Measurements from ENCODE around the gene SYT15B. TPM values are rescaled to one million over a fixed set of nuclear protein-coding genes. Genes with fewer than 3 reads are reported as not detected.
A peak's percentile ranks its signal among the peaks of the same experiment; 100 is the strongest.
"Not testable (repeated sequence)": the region's sequence is repeated elsewhere in the genome, so short reads cannot be mapped to it uniquely, and the experiment has no call there.

Gene SYT15B
- 10 to 100 TPM; 39.0 to 59.8 TPM for total RNA-seq
- 10 to 100 TPM in 1 of 2 donors, 1 to 10 TPM in 1; 8.7 to 10.2 TPM for polyA plus RNA-seq
- long read RNA-seq, donor 1, result 0 reads
- long read RNA-seq, donor 2, result 0 reads
- long read RNA-seq, donor 3, result 0 reads
- long read RNA-seq, donor 4, result 0 reads
- long read RNA-seq, donor 5, partial matches to known transcripts, result 15 of 15 reads
- long read RNA-seq, donor 5, other reads (novel, unspliced or antisense), result 0 of 15 reads

GRCh38 chr10:47763554-47764175 lies at the start of gene SYT15B:
SYT15B (minus strand) TSS chr10:47763592; CDS start chr10:47762640, 952 bp downstream.
- H3K36me3 ChIP-seq (ENCODE audit: control insufficient read depth in 4 of 4, insufficient read depth in 4 of 4, low read length in 4 of 4); DNase-seq; H3K9me3 ChIP-seq (ENCODE audit: control insufficient read depth in 4 of 4, insufficient read depth in 3 of 4, low read length in 3 of 4); H3K4me1 ChIP-seq (ENCODE audit: control insufficient read depth in 5 of 5, insufficient read depth in 5 of 5, low read length in 5 of 5); H3K4me3 ChIP-seq; H3K9ac ChIP-seq (ENCODE audit: insufficient read depth in 1 of 2, low read length in 2 of 2); H3K27me3 ChIP-seq (ENCODE audit: control insufficient read depth in 3 of 3, insufficient read depth in 3 of 3, low read length in 2 of 3); ATAC-seq (ENCODE audit: insufficient read depth, low FRiP score); H3K27ac ChIP-seq (ENCODE audit: low read depth in 1 of 2, low read length in 1 of 2): not testable (repeated sequence)
- WGBS, 2 donors, result 63 to 73% methylated on average over 23 to 27 of the region's 33 CpGs

- not testable (repeated sequence) for H3K27me3 ChIP-seq (ENCODE audit: control insufficient read depth in 3 of 3, insufficient read depth in 3 of 3, low read length in 2 of 3); DNase-seq; H3K9ac ChIP-seq (ENCODE audit: insufficient read depth in 1 of 2, low read length in 2 of 2); H3K4me1 ChIP-seq (ENCODE audit: control insufficient read depth in 5 of 5, insufficient read depth in 5 of 5, low read length in 5 of 5); ATAC-seq (ENCODE audit: insufficient read depth, low FRiP score); H3K4me3 ChIP-seq; H3K27ac ChIP-seq (ENCODE audit: low read depth in 1 of 2, low read length in 1 of 2); H3K36me3 ChIP-seq (ENCODE audit: control insufficient read depth in 4 of 4, insufficient read depth in 4 of 4, low read length in 4 of 4); H3K9me3 ChIP-seq (ENCODE audit: control insufficient read depth in 4 of 4, insufficient read depth in 3 of 4, low read length in 3 of 4)
- WGBS, 2 donors, result 52 to 56% methylated on average over 3 of the region's 4 CpGs
Measured at GRCh38 chr10:47779590-47779989, 16.2 kb upstream of the SYT15B start.

- not testable (repeated sequence) for H3K4me3 ChIP-seq; H3K4me1 ChIP-seq (ENCODE audit: control insufficient read depth in 5 of 5, insufficient read depth in 5 of 5, low read length in 5 of 5); H3K27me3 ChIP-seq (ENCODE audit: control insufficient read depth in 3 of 3, insufficient read depth in 3 of 3, low read length in 2 of 3); H3K9me3 ChIP-seq (ENCODE audit: control insufficient read depth in 4 of 4, insufficient read depth in 3 of 4, low read length in 3 of 4); H3K36me3 ChIP-seq (ENCODE audit: control insufficient read depth in 4 of 4, insufficient read depth in 4 of 4, low read length in 4 of 4); H3K27ac ChIP-seq (ENCODE audit: low read depth in 1 of 2, low read length in 1 of 2); H3K9ac ChIP-seq (ENCODE audit: insufficient read depth in 1 of 2, low read length in 2 of 2)
- peak; percentile 51 to 68 (median 59) for DNase-seq
- 7 to 11% methylated on average over 4 of the region's 6 CpGs for WGBS, 2 donors
- peak; percentile 31 for TF ChIP-seq CTCF (IDR thresholded peaks at IDR 0.05; ENCODE audit: control extremely low read depth, extremely low read depth)
- peak; percentile 81 for ATAC-seq (ENCODE audit: insufficient read depth, low FRiP score)
Measured at GRCh38 chr10:47775361-47776231, 12.2 kb upstream of the SYT15B start.

GRCh38 chr10:47770745-47771144 lies 7.4 kb upstream of the SYT15B start:
- H3K9me3 ChIP-seq (ENCODE audit: control insufficient read depth in 4 of 4, insufficient read depth in 3 of 4, low read length in 3 of 4); H3K27me3 ChIP-seq (ENCODE audit: control insufficient read depth in 3 of 3, insufficient read depth in 3 of 3, low read length in 2 of 3); H3K4me1 ChIP-seq (ENCODE audit: control insufficient read depth in 5 of 5, insufficient read depth in 5 of 5, low read length in 5 of 5); DNase-seq; ATAC-seq (ENCODE audit: insufficient read depth, low FRiP score); H3K27ac ChIP-seq (ENCODE audit: low read depth in 1 of 2, low read length in 1 of 2); H3K4me3 ChIP-seq; H3K9ac ChIP-seq (ENCODE audit: insufficient read depth in 1 of 2, low read length in 2 of 2); H3K36me3 ChIP-seq (ENCODE audit: control insufficient read depth in 4 of 4, insufficient read depth in 4 of 4, low read length in 4 of 4): not testable (repeated sequence)
- WGBS, 2 donors, result no CpG with 5 or more reads among the region's 2 CpGs

GRCh38 chr10:47768578-47769115 lies 5.3 kb upstream of the SYT15B start:
- H3K4me3 ChIP-seq; H3K36me3 ChIP-seq (ENCODE audit: control insufficient read depth in 4 of 4, insufficient read depth in 4 of 4, low read length in 4 of 4); ATAC-seq (ENCODE audit: insufficient read depth, low FRiP score); H3K27ac ChIP-seq (ENCODE audit: low read depth in 1 of 2, low read length in 1 of 2); H3K4me1 ChIP-seq (ENCODE audit: control insufficient read depth in 5 of 5, insufficient read depth in 5 of 5, low read length in 5 of 5); H3K9ac ChIP-seq (ENCODE audit: insufficient read depth in 1 of 2, low read length in 2 of 2); H3K27me3 ChIP-seq (ENCODE audit: control insufficient read depth in 3 of 3, insufficient read depth in 3 of 3, low read length in 2 of 3); H3K9me3 ChIP-seq (ENCODE audit: control insufficient read depth in 4 of 4, insufficient read depth in 3 of 4, low read length in 3 of 4): not testable (repeated sequence)
- peak in 1 of 3 donors; percentile 0 for DNase-seq
- 69 to 90% methylated on average over 5 to 6 of the region's 7 CpGs for WGBS, 2 donors

- H3K36me3 ChIP-seq (ENCODE audit: control insufficient read depth in 4 of 4, insufficient read depth in 4 of 4, low read length in 4 of 4); H3K27ac ChIP-seq (ENCODE audit: low read depth in 1 of 2, low read length in 1 of 2); H3K9me3 ChIP-seq (ENCODE audit: control insufficient read depth in 4 of 4, insufficient read depth in 3 of 4, low read length in 3 of 4); H3K4me1 ChIP-seq (ENCODE audit: control insufficient read depth in 5 of 5, insufficient read depth in 5 of 5, low read length in 5 of 5); H3K4me3 ChIP-seq; ATAC-seq (ENCODE audit: insufficient read depth, low FRiP score); H3K9ac ChIP-seq (ENCODE audit: insufficient read depth in 1 of 2, low read length in 2 of 2); H3K27me3 ChIP-seq (ENCODE audit: control insufficient read depth in 3 of 3, insufficient read depth in 3 of 3, low read length in 2 of 3): not testable (repeated sequence)
- 67 to 72% methylated on average over 1 of the region's 3 CpGs for WGBS, 2 donors
- DNase-seq, result peak; percentile 25 to 52 (median 44)
Measured at GRCh38 chr10:47768085-47768484, 4.7 kb upstream of the SYT15B start.

GRCh38 chr10:47767236-47767635 lies 3.8 kb upstream of the SYT15B start:
- not testable (repeated sequence) for ATAC-seq (ENCODE audit: insufficient read depth, low FRiP score); H3K27ac ChIP-seq (ENCODE audit: low read depth in 1 of 2, low read length in 1 of 2); H3K4me1 ChIP-seq (ENCODE audit: control insufficient read depth in 5 of 5, insufficient read depth in 5 of 5, low read length in 5 of 5); DNase-seq; H3K9me3 ChIP-seq (ENCODE audit: control insufficient read depth in 4 of 4, insufficient read depth in 3 of 4, low read length in 3 of 4); H3K36me3 ChIP-seq (ENCODE audit: control insufficient read depth in 4 of 4, insufficient read depth in 4 of 4, low read length in 4 of 4); H3K4me3 ChIP-seq; H3K27me3 ChIP-seq (ENCODE audit: control insufficient read depth in 3 of 3, insufficient read depth in 3 of 3, low read length in 2 of 3); H3K9ac ChIP-seq (ENCODE audit: insufficient read depth in 1 of 2, low read length in 2 of 2)
- 25 to 45% methylated on average over 2 of the region's 5 CpGs for WGBS, 2 donors
